ENCODE results near the gene CHCHD4. TPM values are rescaled to one million over a fixed set of nuclear protein-coding genes. Genes with fewer than 3 reads are reported as not detected.
A peak's percentile ranks its signal among the peaks of the same experiment; 100 is the strongest.
"Not testable (repeated sequence)": the region's sequence is repeated elsewhere in the genome, so short reads cannot be mapped to it uniquely, and the experiment has no call there.

The CHCHD4 gene
- total and polyA plus RNA-seq, 4 donors = 12.1 to 18.1 (median 15.0) TPM

DNA sequence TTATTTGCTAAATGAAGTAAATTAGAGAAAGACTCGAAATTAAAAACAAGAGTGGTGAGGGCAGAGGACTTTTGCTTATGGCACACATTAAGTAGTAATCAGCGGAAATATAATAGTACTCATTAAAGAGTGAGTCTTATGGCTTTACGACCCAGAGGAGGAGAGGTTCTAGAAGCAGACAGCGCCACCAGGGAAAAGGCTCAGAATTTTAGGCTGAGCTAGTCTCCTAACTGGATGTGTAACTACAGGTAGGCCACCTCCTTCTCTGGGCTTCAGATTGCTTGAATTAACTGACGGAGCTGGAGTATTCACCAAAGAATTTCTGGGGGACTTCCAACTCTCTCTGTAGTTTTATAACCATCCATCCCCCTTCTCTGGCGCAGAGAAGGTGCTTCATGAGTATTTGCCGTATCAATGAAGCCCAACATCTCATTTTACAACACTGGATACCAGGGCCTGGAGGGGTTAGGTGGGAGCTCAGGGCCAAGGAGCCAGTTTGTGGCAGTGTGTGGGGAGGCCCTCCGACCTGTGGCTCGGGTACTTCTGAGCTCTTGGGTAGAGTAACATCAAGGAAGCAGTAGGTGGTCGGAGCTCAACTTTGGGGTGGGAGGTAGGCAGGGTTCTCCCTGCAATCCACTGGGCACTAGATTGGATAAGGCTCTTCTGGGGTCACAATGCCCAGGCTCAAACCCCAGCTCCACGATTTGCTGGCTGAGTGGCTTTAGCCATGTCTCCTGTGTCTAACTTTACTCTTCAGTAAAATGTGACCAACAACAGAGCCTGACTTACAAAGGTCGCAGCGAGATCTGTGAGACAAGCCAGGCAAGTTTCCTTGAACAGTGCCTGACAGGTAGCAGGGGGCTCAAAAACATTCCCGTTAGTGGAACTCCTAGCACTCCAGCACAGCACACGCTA lies 1.1 kb downstream of the CHCHD4 start:
- no peak overlapping the region for H3K27ac ChIP-seq (ENCODE audit: low read depth, low read length)
- no peaks in the 10 kb centered on the region for H3K27me3 ChIP-seq (ENCODE audit: control insufficient read depth, insufficient read depth, low read length)
- H3K4me3 ChIP-seq (ENCODE audit: low read depth, low read length) = peak overlapping the region; percentile 89
- H3K9me3 ChIP-seq (ENCODE audit: control insufficient read depth, insufficient read depth, low read length) = no peaks in the 10 kb centered on the region
- H3K36me3 ChIP-seq (ENCODE audit: control insufficient read depth, insufficient read depth, low read length) = peaks cover 16% of the 10 kb centered on the region
- DNase-seq (ENCODE audit: low read depth in 4 of 6, low spot score in 6 of 6) = no peak
- peaks cover 22% of the 10 kb centered on the region for H3K4me1 ChIP-seq (ENCODE audit: control insufficient read depth, insufficient read depth, low read length)
- 54% methylated on average over 11 of the region's 15 CpGs for WGBS (ENCODE audit: insufficient coverage)

DNA sequence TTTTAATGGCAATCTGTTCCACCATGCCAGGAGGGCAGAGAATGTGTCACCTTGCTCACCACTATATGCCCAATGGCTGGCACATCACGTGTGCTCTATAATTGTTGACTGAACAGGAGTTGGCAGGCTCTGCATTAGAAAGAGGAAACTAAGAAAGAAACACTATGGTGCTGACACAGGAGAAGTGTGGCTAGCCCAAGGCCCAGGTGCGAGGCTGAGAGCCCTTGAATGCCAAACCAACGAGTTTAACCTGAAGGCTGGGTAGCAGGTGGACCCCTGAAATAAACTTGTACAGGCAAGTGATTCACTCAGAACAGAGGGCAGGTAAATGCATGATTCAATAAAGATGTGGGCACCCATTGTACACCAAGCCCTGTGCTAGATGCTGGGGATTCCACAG lies 2.4 kb downstream of the CHCHD4 start:
- no peak for DNase-seq (ENCODE audit: low read depth in 4 of 6, low spot score in 6 of 6)
- 98% methylated on average over 3 of the region's 3 CpGs for WGBS (ENCODE audit: insufficient coverage)
- peaks cover 10% of the 10 kb centered on the region for H3K36me3 ChIP-seq (ENCODE audit: control insufficient read depth, insufficient read depth, low read length)
- peaks cover 22% of the 10 kb centered on the region for H3K4me1 ChIP-seq (ENCODE audit: control insufficient read depth, insufficient read depth, low read length)
- no peaks in the 10 kb centered on the region for H3K27me3 ChIP-seq (ENCODE audit: control insufficient read depth, insufficient read depth, low read length)
- no peak overlapping the region for H3K27ac ChIP-seq (ENCODE audit: low read depth, low read length)
- H3K4me3 ChIP-seq (ENCODE audit: low read depth, low read length) = no peak overlapping the region
- no peaks in the 10 kb centered on the region for H3K9me3 ChIP-seq (ENCODE audit: control insufficient read depth, insufficient read depth, low read length)

DNA sequence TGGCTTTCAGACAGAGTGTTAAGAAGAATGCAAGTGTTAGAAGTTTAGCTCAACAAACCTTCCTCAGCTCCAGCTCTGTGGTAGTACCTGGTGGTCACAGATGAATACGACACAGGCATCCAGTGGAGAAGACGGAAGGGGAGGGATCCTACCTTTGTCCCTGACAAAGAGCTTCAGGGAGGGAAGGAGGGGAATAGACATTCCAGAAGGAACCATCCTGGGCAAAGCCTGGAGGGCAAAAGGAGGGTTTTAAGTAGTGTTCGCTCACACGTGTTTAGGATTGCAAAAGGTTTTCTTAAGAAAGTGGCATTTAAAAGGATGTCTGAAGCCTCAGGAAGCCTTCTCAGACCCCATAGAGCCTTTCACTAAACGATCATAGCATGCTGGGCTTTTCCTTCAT lies 2.8 kb downstream of the CHCHD4 start:
- H3K4me1 ChIP-seq (ENCODE audit: control insufficient read depth, insufficient read depth, low read length) = peaks cover 22% of the 10 kb centered on the region
- H3K27me3 ChIP-seq (ENCODE audit: control insufficient read depth, insufficient read depth, low read length) = no peaks in the 10 kb centered on the region
- 83% methylated on average over 3 of the region's 5 CpGs for WGBS (ENCODE audit: insufficient coverage)
- H3K9me3 ChIP-seq (ENCODE audit: control insufficient read depth, insufficient read depth, low read length) = no peaks in the 10 kb centered on the region
- no peak for DNase-seq (ENCODE audit: low read depth in 4 of 6, low spot score in 6 of 6)
- H3K4me3 ChIP-seq (ENCODE audit: low read depth, low read length) = no peak overlapping the region
- peaks cover 8% of the 10 kb centered on the region for H3K36me3 ChIP-seq (ENCODE audit: control insufficient read depth, insufficient read depth, low read length)
- H3K27ac ChIP-seq (ENCODE audit: low read depth, low read length) = no peak overlapping the region

DNA sequence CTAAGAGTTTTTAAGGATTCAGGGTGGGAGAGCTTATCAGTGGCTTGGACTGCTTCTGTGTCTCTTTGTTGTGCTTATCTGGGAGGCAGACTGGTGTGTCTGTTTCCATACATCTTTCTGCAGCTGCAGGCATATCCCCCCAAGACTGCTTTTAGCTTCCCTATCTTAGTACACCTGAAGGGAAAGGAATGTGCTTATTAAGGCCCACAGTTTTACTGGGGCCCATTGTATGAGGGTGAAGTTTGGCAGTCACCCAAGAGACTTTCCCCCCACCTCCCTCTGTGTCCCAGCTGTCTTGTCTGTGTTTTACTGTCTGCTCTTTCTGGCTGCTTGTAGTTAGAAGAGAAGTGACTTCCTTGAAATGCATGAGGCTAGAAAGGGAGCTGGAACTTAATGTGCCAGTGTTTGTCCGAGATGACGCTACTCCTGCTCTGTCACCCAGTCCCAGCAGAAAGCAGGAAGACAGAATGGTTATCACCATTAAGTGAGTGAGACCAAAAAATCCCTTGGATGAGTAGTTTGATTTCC lies 3.7 kb downstream of the CHCHD4 start:
- not testable (repeated sequence) for DNase-seq (ENCODE audit: low read depth in 4 of 6, low spot score in 6 of 6); H3K27me3 ChIP-seq (ENCODE audit: control insufficient read depth, insufficient read depth, low read length); H3K27ac ChIP-seq (ENCODE audit: low read depth, low read length); H3K4me3 ChIP-seq (ENCODE audit: low read depth, low read length); H3K9me3 ChIP-seq (ENCODE audit: control insufficient read depth, insufficient read depth, low read length)
- WGBS (ENCODE audit: insufficient coverage) = no CpG with 5 or more reads among the region's 2 CpGs
- Histone ChIP-seq H3K36me3 (ENCODE audit: control insufficient read depth, insufficient read depth, low read length) (peaks cover 10% of the 10 kb centered on the region), H3K4me1 (ENCODE audit: control insufficient read depth, insufficient read depth, low read length) (peaks cover 16% of the 10 kb centered on the region)

DNA sequence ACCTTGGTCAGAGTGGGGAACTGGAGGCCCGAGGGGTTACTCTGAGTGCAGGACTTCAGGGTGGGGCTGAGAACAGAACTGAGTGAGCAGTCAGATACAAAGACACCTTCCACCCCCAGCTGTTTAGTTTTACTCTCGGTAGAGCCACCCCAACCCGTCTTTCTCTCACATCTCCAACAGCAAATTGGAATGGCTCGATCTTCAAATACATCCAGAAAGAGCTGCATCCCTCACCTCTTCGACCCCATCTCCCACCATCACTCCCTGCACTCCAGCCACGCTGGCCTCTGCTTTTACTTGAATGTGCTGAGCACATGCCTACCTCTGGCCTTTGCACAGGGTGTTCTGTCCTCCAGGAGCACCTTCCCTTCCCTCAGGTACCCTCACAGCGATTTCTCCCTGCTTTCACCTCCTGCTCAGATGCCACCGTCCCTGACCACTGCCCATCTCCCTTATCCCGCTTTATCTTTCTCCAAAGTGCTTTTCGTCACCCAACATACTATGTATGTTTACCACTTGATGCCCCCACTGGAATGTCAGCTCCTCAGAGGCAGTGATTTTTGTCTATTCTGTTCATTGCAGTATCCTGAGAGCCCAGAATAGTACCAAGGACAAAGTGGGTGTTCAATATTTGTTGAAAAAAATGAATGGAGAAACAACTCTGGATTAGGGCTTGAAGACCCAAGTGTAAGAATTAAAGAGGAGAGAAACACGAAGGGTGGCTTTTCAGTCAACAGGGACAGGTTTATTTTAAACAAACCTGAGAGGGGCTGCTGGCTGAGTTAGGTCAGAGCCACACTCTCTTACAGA lies 4.4 kb downstream of the CHCHD4 start:
- Histone ChIP-seq H3K4me3 (ENCODE audit: low read depth, low read length) (no peak overlapping the region), H3K27me3 (ENCODE audit: control insufficient read depth, insufficient read depth, low read length) (no peaks in the 10 kb centered on the region), H3K4me1 (ENCODE audit: control insufficient read depth, insufficient read depth, low read length) (peaks cover 10% of the 10 kb centered on the region), H3K36me3 (ENCODE audit: control insufficient read depth, insufficient read depth, low read length) (peaks cover 13% of the 10 kb centered on the region), H3K27ac (ENCODE audit: low read depth, low read length) (no peak overlapping the region), H3K9me3 (ENCODE audit: control insufficient read depth, insufficient read depth, low read length) (no peaks in the 10 kb centered on the region)
- no peak for DNase-seq (ENCODE audit: low read depth in 4 of 6, low spot score in 6 of 6)
- WGBS (ENCODE audit: insufficient coverage) = 94% methylated on average over 9 of the region's 11 CpGs

DNA sequence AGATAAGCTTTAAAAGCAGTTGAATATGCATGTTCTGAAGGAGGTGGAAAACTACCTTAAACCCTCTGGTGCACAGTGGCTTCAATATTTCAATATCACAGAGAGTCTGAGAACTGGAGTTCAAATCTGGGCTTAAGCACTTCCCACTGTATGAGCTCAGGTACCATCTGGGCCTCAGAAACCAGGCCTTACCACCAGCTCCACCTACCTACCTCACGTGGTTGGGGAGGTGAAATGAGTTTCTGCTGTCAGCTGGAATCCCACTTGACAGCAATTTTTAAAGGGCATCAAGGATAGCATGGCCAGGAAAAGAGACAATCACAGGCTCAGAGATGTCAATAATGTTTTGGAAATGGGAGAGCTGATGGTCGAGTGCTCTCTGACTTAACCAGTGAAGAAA lies 5.0 kb downstream of the CHCHD4 start:
- Histone ChIP-seq H3K27ac (ENCODE audit: low read depth, low read length) (no peak overlapping the region), H3K36me3 (ENCODE audit: control insufficient read depth, insufficient read depth, low read length) (peaks cover 18% of the 10 kb centered on the region), H3K9me3 (ENCODE audit: control insufficient read depth, insufficient read depth, low read length) (no peaks in the 10 kb centered on the region), H3K4me3 (ENCODE audit: low read depth, low read length) (no peak overlapping the region), H3K27me3 (ENCODE audit: control insufficient read depth, insufficient read depth, low read length) (no peaks in the 10 kb centered on the region), H3K4me1 (ENCODE audit: control insufficient read depth, insufficient read depth, low read length) (peaks cover 10% of the 10 kb centered on the region)
- no peak for DNase-seq (ENCODE audit: low read depth in 4 of 6, low spot score in 6 of 6)
- no CpG with 5 or more reads among the region's 2 CpGs for WGBS (ENCODE audit: insufficient coverage)

DNA sequence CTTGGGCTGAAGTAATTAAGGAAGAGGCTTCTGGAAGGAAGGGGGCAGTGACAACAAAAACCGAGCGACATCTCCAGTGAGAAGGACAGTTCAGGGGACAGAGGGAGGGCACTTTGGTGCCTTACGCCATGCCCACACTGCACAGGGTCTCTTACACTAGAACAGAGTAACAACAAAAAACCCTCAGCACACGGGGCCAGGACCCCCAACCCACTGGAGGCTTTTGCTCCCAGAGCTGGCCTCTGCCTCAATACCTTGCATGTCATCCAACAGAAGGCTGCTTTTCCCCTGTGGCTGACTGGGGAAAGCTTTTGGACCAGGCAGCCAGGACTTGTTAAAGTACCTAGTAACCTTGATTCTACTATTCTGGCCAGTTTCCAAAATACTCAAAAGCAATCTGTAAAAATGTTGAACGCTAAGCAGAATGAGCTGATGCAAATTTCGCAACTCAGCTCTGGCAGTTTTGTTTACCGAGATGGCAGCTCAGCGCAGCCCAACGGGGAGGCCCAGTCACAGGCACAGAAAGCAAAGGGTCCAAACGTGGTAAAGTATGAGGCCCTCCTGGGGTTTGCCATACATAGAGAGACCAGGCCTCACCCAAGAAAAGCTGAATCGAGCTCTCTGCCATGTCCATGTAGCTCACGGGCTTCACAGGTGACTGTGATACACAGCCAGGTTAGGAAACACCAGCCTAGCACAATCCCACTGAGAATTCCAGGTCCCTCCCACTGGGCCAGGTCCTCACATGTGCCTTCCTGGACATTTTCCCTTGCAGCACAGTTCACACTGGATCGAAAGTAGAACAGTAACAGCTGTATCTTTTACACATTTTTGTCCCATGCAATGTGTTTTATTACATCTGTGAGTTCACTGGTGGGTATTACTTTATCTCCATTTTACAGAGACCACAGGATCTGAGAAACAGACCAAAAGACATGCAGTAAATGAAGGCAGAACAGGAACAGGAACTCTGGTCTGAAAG lies 6.0 kb downstream of the CHCHD4 start:
- DNase-seq (ENCODE audit: low read depth in 4 of 6, low spot score in 6 of 6) = no peak
- 85% methylated on average over 9 of the region's 13 CpGs for WGBS (ENCODE audit: insufficient coverage)
- no peak overlapping the region for H3K27ac ChIP-seq (ENCODE audit: low read depth, low read length)
- no peaks in the 10 kb centered on the region for H3K27me3 ChIP-seq (ENCODE audit: control insufficient read depth, insufficient read depth, low read length)
- no peak overlapping the region for H3K4me3 ChIP-seq (ENCODE audit: low read depth, low read length)
- H3K36me3 ChIP-seq (ENCODE audit: control insufficient read depth, insufficient read depth, low read length) = peaks cover 24% of the 10 kb centered on the region
- H3K4me1 ChIP-seq (ENCODE audit: control insufficient read depth, insufficient read depth, low read length) = peaks cover 3% of the 10 kb centered on the region
- no peaks in the 10 kb centered on the region for H3K9me3 ChIP-seq (ENCODE audit: control insufficient read depth, insufficient read depth, low read length)

DNA sequence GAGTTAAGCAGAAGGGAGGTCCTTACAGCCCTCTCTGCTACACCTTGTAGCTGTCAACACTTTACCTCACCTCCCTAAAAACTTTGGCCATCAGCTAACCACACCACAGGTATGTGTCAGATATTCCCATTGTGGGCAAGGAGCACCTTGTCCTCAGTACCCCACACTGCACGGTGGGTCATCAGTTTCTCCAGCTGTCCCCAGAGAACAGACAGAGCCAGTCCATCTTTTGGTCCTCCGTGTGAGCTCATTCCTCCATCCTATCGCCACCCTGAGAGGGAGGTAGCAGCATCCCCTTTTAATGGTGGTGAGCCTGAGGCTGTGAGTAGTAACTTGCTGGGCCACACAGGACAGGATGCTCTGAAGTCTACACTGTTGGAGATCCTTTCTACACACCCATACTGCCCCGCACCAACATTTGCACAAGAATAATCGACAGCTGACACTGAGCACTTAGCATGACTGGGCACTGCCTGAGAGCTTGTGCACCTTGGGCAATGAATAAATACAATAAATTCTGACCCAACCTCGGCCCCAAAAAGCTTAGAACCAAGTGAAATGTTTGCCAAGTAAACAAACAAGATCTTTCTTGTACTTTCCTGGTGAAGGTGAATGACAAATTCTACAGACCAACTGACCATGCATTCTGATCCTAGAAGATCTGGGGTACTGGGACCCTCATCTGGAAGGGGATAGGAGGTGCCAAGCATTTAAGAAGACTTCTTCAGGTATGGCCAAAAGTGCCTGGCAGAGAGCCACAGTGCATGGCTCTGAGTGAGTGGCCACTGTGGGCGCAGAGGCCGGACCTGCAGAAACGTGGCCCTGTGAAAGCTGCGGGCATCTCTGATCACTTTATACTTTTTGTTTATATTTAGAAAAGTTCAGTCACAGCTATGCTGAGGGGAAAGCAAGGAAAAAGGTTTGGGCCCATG lies 6.9 kb downstream of the CHCHD4 start:
- peaks cover 27% of the 10 kb centered on the region for H3K36me3 ChIP-seq (ENCODE audit: control insufficient read depth, insufficient read depth, low read length)
- no peaks in the 10 kb centered on the region for H3K9me3 ChIP-seq (ENCODE audit: control insufficient read depth, insufficient read depth, low read length)
- H3K27ac ChIP-seq (ENCODE audit: low read depth, low read length) = no peak overlapping the region
- no peak for DNase-seq (ENCODE audit: low read depth in 4 of 6, low spot score in 6 of 6)
- H3K4me3 ChIP-seq (ENCODE audit: low read depth, low read length) = no peak overlapping the region
- H3K4me1 ChIP-seq (ENCODE audit: control insufficient read depth, insufficient read depth, low read length) = no peaks in the 10 kb centered on the region
- no peaks in the 10 kb centered on the region for H3K27me3 ChIP-seq (ENCODE audit: control insufficient read depth, insufficient read depth, low read length)
- 92% methylated on average over 6 of the region's 10 CpGs for WGBS (ENCODE audit: insufficient coverage)
